ENCODE results near the gene SNAI3. TPM values are rescaled to one million over a fixed set of nuclear protein-coding genes. Genes with fewer than 3 reads are reported as not detected.

Gene SNAI3
- total RNA-seq, 4 donors from 2014 or later: 0.14 to 0.43 TPM; not detected in 2

DNA sequence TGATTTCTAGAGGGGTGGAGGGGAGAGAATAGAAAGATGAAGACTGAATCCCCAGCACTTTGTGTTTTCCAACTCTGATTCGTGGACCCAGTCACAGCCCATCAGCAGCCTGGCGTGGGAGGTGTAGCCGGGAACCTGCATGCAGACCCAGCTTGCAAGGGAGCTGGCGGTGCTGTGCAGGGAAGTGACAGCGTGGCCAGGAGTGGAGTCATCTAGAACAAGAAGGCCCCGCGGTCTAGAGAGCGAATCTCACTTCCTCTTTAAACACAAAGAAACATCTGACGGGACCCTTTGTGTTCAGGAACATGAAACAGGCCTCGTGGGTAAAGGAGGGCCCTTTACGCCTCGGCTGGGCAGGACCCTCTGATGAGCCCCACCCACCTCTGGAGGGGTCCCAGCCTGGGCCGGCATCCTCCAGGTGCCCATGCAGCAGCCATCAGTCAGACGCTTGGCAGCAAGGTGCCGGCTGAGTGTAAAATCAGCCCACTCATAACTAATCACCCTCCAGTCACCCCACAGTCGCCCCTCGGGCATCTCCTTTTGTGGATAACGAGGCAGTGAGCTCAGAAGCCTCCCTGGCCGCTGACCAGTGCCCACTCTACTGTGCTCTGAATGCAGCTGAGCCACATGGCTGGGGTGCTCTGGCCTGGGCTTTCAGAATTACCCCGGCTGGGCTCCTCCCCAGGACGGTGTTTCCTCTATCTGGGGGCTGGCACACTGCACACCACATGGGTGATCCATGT, 4.4 kb downstream of the SNAI3 start:
- Histone ChIP-seq H3K4me3 (no peak overlapping the region), H3K27me3 (peaks cover 15 to 29% of the 10 kb centered on the region in 2 donors), H3K27ac (no peak overlapping the region), H3K9me3 (no peaks in the 10 kb centered on the region), H3K36me3 (no peaks in the 10 kb centered on the region), H3K4me1 (peaks cover 0 to 16% of the 10 kb centered on the region in 2 donors)
- TF ChIP-seq, protein P1, sequence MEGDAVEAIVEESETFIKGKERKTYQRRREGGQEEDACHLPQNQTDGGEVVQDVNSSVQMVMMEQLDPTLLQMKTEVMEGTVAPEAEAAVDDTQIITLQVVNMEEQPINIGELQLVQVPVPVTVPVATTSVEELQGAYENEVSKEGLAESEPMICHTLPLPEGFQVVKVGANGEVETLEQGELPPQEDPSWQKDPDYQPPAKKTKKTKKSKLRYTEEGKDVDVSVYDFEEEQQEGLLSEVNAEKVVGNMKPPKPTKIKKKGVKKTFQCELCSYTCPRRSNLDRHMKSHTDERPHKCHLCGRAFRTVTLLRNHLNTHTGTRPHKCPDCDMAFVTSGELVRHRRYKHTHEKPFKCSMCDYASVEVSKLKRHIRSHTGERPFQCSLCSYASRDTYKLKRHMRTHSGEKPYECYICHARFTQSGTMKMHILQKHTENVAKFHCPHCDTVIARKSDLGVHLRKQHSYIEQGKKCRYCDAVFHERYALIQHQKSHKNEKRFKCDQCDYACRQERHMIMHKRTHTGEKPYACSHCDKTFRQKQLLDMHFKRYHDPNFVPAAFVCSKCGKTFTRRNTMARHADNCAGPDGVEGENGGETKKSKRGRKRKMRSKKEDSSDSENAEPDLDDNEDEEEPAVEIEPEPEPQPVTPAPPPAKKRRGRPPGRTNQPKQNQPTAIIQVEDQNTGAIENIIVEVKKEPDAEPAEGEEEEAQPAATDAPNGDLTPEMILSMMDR (IDR thresholded peaks at IDR 0.05): no peak
- TF ChIP-seq POLR2A (IDR thresholded peaks at IDR 0.05): no peak
- DNase-seq: no peak
- intact Hi-C loops (cut with DNase I; ENCODE audit: low total_unique reads): no loop called here

DNA sequence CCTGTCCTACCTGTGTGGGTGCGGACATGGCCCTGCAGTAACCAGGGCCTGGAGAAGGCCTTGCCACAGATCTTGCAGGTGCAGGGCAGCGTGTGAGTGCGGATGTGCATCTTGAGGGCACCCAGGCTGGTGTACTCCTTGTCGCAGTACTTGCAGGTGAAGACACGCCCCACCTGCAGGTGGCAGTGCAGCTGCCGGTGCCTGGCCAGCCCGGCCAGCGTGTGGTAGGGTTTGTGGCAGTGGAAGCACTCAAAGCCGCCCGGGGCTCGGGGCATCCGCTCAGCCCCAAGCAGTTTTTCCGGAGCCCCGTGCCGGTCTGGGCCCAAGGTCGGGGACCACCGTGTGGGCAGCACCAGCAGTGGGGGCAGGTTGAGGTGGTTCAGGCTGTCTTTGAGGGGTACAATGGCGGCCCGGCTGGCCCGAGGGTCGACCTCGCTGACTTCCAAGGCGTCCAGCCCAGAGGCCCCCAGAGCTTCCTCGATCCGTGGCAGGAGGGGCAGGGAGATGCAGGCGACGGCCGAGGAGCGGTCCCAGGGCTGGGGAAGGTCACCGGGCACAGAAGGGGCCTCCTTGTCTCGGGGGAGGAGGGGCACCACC, 5.1 kb downstream of the SNAI3 start:
- H3K9me3 ChIP-seq: no peaks in the 10 kb centered on the region
- TF ChIP-seq, protein P1 (IDR thresholded peaks at IDR 0.05): no peak
- no peak for TF ChIP-seq POLR2A (IDR thresholded peaks at IDR 0.05)
- no peak overlapping the region for H3K27ac ChIP-seq
- peaks cover 0 to 9% of the 10 kb centered on the region in 2 donors for H3K4me1 ChIP-seq
- no peak overlapping the region for H3K4me3 ChIP-seq
- intact Hi-C loops (cut with DNase I; ENCODE audit: low total_unique reads): no loop called here
- H3K27me3 ChIP-seq: peaks cover 13 to 29% of the 10 kb centered on the region in 2 donors
- no peaks in the 10 kb centered on the region for H3K36me3 ChIP-seq
- DNase-seq: no peak

DNA sequence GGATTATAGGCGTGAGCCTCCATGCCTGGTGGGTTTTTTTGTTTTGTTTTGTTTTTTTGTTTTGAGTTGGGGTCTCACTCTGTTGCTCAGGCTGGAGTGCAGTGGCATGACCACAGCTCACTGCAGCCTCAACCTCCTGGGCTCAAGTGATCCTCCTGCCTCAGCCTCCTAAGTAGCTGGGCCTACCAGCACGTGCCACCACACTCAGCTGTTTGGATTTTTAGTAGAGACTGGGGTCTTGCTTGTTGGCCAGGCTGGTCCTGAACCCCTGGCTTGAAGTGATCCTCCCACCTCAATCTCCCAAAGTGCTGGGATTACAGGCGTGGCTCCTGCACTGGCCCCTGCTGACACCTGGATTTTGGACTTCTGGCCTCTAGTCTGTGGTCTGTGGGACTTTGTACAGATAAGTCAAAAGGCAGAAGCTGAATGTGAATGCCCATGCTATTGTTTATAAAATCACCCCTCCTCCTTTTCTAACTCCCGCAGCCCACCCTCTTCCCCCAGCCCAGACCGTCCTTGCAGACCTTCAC, 5.7 kb downstream of the SNAI3 start:
- H3K4me3 ChIP-seq: no peak overlapping the region
- TF ChIP-seq, protein P1 (IDR thresholded peaks at IDR 0.05): no peak
- TF ChIP-seq POLR2A (IDR thresholded peaks at IDR 0.05): no peak
- intact Hi-C loops (cut with DNase I; ENCODE audit: low total_unique reads): no loop called here
- H3K4me1 ChIP-seq: peaks cover 0 to 3% of the 10 kb centered on the region in 2 donors
- H3K27me3 ChIP-seq: peaks cover 8 to 28% of the 10 kb centered on the region in 2 donors
- no peaks in the 10 kb centered on the region for H3K36me3 ChIP-seq
- H3K27ac ChIP-seq: no peak overlapping the region
- no peak for DNase-seq
- no peaks in the 10 kb centered on the region for H3K9me3 ChIP-seq

DNA sequence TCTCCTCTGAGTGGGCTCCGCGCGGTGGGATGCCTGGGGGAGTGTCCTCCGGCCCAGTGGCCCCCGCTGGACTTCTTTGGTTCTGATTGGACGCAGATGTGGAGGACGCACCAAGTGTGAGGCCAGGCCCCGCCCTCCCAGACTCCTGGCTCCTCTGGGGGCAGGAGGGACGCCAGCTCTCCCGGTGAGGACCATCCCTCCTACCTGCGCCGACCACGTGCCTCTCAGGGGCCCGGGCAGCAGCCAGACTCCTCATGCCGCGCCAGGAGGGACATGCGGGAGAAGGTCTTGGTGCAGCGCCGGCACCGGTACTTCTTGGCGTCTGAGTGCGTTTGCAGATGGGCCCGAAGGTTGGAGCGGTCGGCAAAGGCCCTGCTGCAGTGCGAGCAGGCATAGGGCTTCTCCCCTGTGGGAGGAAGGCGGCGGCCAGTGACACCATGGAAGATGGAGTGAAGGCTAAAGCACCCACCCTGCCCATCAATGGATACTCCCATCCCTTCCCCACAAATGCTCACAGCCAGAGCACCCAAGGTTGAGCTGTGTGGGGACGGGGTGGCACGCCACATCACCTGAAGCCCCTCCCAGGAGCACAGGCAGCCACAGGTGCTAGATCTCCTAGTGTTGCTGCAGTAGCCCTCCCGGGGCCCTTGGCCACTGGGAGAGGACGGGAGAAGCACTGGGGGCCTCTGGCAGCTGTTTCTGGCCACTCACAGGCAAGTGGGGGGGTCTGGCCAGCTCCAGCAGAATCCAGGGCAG, 7.9 kb downstream of the SNAI3 start:
- Histone ChIP-seq H3K4me1 (no peaks in the 10 kb centered on the region), H3K9me3 (no peaks in the 10 kb centered on the region), H3K4me3 (no peak overlapping the region), H3K27ac (no peak overlapping the region), H3K36me3 (no peaks in the 10 kb centered on the region), H3K27me3 (peaks cover 0 to 12% of the 10 kb centered on the region in 2 donors)
- intact Hi-C loops (cut with DNase I; ENCODE audit: low total_unique reads): no loop called here
- no peak for DNase-seq
- TF ChIP-seq, protein P1 (IDR thresholded peaks at IDR 0.05): no peak
- TF ChIP-seq POLR2A (IDR thresholded peaks at IDR 0.05): no peak

All from uterus (tissue), 4 donors.